ENCODE results near the gene CTBP2. TPM values are rescaled to one million over a fixed set of nuclear protein-coding genes. Genes with fewer than 3 reads are reported as not detected.

CTBP2 gene
- total RNA-seq, 4 donors from 2014 or later: 65.9 to 129 (median 71.2) TPM

GRCh38 chr10:125161707-125162119 is 1.4 kb upstream of the CTBP2 start:
- peak overlapping the region; percentile 50 to 76 for H3K4me3 ChIP-seq
- DNase-seq: peak in 1 of 2 donors; percentile 48
- H3K27ac ChIP-seq: peak overlapping the region; percentile 95 to 99
- H3K4me1 ChIP-seq: peaks cover 0 to 9% of the 10 kb centered on the region in 2 donors
- TF ChIP-seq CTCF (IDR thresholded peaks at IDR 0.05) (no peak), POLR2A (IDR thresholded peaks at IDR 0.05) (no peak)
- intact Hi-C loops (cut with DNase I; ENCODE audit: low total_unique reads): no loop called here
- no peaks in the 10 kb centered on the region for H3K36me3 ChIP-seq
- no peaks in the 10 kb centered on the region for H3K9me3 ChIP-seq
- no peaks in the 10 kb centered on the region for H3K27me3 ChIP-seq

DNA sequence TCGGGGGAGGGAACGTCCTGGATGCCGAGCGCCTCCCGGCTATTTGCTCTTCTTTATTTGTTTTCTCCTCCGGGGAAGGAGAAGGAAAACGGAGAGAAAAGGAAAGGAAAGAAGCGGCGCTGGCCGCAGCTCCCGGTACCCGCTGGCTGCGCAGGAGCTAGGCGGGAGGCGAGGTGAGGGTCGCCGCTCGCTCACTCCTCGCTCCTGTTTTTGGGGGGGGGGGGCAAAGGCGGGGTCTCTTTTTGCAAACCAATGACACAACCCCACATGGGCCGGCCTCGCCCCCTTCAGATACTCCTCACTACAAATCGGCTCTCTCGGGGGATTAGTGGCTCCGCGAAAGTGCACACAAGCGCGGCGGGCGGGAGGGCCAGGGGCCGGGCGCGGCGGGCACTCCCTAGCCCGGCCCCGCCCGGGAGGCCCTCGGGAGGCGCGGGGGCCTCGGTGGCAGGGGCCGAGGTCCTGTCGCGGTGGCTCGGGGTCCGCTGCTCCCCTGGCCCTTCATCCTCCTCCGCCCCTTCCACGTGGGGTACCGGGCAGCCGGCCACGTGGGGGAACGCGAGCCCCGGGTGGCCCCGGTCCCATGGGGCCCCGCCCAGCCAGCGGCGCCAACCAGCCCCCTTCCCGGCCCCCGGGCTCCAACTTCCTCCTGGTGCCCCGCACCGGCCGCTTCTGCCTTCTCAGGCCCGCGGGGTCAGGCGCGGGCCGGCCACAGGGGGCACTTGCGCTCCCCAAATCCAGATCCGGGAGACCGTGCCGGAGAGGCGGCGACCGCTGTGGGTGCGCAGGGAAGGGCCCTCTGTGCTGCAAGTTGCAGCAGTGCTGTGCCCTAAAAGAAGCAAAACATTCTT is 718 bp upstream of the CTBP2 start:
- Histone ChIP-seq H3K27me3 (no peaks in the 10 kb centered on the region), H3K9me3 (no peaks in the 10 kb centered on the region), H3K36me3 (no peaks in the 10 kb centered on the region), H3K4me1 (peaks cover 0 to 14% of the 10 kb centered on the region in 2 donors), H3K4me3 (peak overlapping the region; percentile 50 to 76), H3K27ac (peak overlapping the region; percentile 95 to 99)
- peak; percentile 61 to 63 for TF ChIP-seq POLR2A (IDR thresholded peaks at IDR 0.05)
- peak; percentile 11 to 70 (median 60) for TF ChIP-seq CTCF (IDR thresholded peaks at IDR 0.05)
- intact Hi-C loops (cut with DNase I; ENCODE audit: low total_unique reads): no loop called here
- DNase-seq: peak; percentile 76 to 91

GRCh38 chr10:125159486-125159931 is 854 bp downstream of the CTBP2 start:
- TF ChIP-seq CTCF (IDR thresholded peaks at IDR 0.05) (no peak), POLR2A (IDR thresholded peaks at IDR 0.05) (no peak)
- no peaks in the 10 kb centered on the region for H3K36me3 ChIP-seq
- H3K27me3 ChIP-seq: no peaks in the 10 kb centered on the region
- peak overlapping the region; percentile 50 to 76 for H3K4me3 ChIP-seq
- peak; percentile 42 to 43 for DNase-seq
- H3K27ac ChIP-seq: peak overlapping the region; percentile 95 to 99
- no peaks in the 10 kb centered on the region for H3K9me3 ChIP-seq
- intact Hi-C loops (cut with DNase I; ENCODE audit: low total_unique reads): loop anchor here (10.0 kb wide), 1 partner anchor 105 kb away; no protein-coding TSS in a partner anchor
- H3K4me1 ChIP-seq: peaks cover 13 to 20% of the 10 kb centered on the region in 2 donors

DNA sequence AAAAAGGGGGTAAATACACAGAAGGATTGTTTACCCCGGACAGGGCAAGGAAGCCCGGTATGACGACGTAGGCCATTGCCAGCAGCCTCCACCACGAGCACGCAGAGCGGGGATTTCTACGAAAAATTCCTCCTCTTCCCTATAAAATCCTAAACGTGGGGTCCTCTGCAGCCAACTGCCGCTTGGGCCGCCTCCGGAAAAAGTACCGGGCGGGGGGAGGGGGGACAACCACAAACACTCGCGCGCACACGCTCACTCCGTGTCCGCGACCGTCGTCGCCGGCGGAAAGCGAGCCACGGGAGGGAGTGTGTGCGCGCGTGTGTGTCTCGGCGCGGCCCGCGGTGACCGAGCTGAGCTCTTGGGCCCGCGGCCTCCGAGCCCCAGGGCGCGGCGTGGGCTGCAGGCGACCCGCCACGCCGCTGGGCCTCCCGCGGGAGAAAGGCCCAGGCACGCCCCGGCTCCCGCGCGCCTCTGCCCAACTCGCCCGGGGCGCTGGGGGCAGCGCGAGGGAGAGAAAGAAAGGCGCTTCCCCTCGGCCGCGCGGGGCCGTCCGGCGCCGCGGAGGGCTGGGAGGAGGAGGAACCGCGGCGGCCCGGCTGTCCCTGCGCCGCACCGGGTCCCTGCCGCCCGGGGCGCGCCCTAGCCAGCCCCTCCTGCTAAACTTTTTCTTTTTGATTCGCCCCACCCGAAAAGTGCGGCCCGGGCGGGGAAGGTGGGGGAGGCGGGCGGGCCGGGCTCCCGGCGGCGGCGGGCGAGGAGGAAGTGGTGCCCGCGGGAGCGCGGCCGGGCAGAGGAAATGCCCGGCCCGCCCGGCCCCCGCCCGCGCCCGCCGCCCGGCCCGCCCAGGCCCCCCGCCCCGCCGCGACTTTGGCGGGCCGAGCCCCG is 1.5 kb downstream of the CTBP2 start:
- H3K36me3 ChIP-seq: no peaks in the 10 kb centered on the region
- no peaks in the 10 kb centered on the region for H3K9me3 ChIP-seq
- H3K4me1 ChIP-seq: peaks cover 19 to 20% of the 10 kb centered on the region in 2 donors
- H3K4me3 ChIP-seq: peak overlapping the region; percentile 50 to 76
- DNase-seq: peak; percentile 38 to 48
- H3K27ac ChIP-seq: peak overlapping the region; percentile 95 to 99
- intact Hi-C loops (cut with DNase I; ENCODE audit: low total_unique reads): loop anchor here (10.0 kb wide), 1 partner anchor 104 kb away; no protein-coding TSS in a partner anchor
- peak; percentile 64 to 69 for TF ChIP-seq POLR2A (IDR thresholded peaks at IDR 0.05)
- peak in 1 of 4 experiments; percentile 9 for TF ChIP-seq CTCF (IDR thresholded peaks at IDR 0.05)
- H3K27me3 ChIP-seq: no peaks in the 10 kb centered on the region
